A549 (cell line): Measurements from ENCODE around the gene F11R.

Source experiments
- JUN ChIP-seq, 2 experiments: fragments of >200 bp; sonication (Bioruptor Twin); formaldehyde crosslinking; IDR thresholded peaks; 2 replicates in 1 of 2; 3 replicates in 1 of 2; pipeline ENCODE4 v1.6.1; 2016 to 2017
- MAFK ChIP-seq: fragments of 450-650 bp; IDR thresholded peaks from 2 replicates; pipeline ENCODE4 v1.6.1; 2014; ENCODE audit not compliant: partially characterized antibody
- SMC3 ChIP-seq: fragments of >200 bp; sonication (Bioruptor Twin); formaldehyde crosslinking; IDR thresholded peaks from 3 replicates; pipeline ENCODE4 v1.6.1; 2018; ENCODE audit warnings: inconsistent platforms

DNA sequence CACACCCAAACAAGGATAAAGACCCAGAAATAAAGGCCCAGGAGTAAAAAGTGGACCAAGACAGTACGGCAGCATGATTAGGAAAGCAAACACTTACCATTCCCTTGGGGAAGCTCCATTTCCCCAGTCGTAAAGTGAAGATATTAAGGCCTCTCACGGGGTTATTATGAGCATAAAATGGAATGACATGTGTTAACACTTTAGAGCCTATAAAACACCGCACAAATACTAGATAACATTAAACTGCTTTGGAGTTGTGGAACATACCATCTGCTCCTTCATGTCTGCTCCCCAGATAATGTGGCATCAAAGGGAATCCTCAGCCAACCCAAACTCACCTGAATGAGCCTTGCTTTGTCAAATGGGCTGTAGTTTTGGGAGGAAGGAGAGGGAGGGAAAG, 57.4 kb downstream of the F11R start:
- TF ChIP-seq SMC3 (no peak), MAFK (no peak), JUN (IDR thresholded peaks at IDR 0.05) (no peak)
